PC-9 (cell line): ENCODE measurements around the gene MANEAL. TPM values are rescaled to one million over a fixed set of nuclear protein-coding genes. Genes with fewer than 3 reads are reported as not detected.

Experiments used
- BruUV-seq: library from RNA; stranded (reverse); fragments of 400-500 nt; replicated peaks from 2 replicates; lab custom pipeline; 2021; lab: Mats Ljungman, UMichigan
- CTCF ChIA-PET: fragments of 300-600 bp; sonication (Branson Sonifier 250); formaldehyde crosslinking; loops from one replicate; lab custom pipeline; 2022; ENCODE audit warnings: antibody characterized with exemption; lab: Charles Lee
- POLR2A ChIA-PET: fragments of 300-600 bp; sonication (Branson Sonifier 250); formaldehyde crosslinking; loops from one replicate; lab custom pipeline; 2022; ENCODE audit warnings: antibody characterized with exemption; ENCODE audit not compliant: unreplicated experiment; lab: Charles Lee
- DNase-seq, 2 experiments: peaks; one replicate each; pipeline versions ENCODE4 v3.0.0 to v3.0.0-alpha.2; 2015 to 2022; ENCODE audit warnings: mixed read lengths in 1 of 2
- H2AFZ ChIP-seq: fragments of 200-600 bp; sonication (generic); 2 replicates; pipeline ENCODE4 v1.8.1; 2017; ENCODE audit warnings: antibody characterized with exemption
- H3F3A ChIP-seq: fragments of 200-600 bp; sonication (generic); 2 replicates; pipeline ENCODE4 v1.8.1; 2017; ENCODE audit warnings: antibody characterized with exemption, mild to moderate bottlenecking, low read depth; ENCODE audit not compliant: insufficient read depth
- H3K27ac ChIP-seq: fragments of 200-600 bp; sonication (generic); 2 replicates; pipeline ENCODE4 v1.6.1; 2016; ENCODE audit warnings: mixed run types
- H3K27me3 ChIP-seq: fragments of 200-600 bp; sonication (generic); 2 replicates; pipeline ENCODE4 v1.6.1; 2016; ENCODE audit warnings: low read depth, mixed run types; ENCODE audit not compliant: insufficient read depth
- H3K36me3 ChIP-seq: fragments of 200-600 bp; sonication (generic); 2 replicates; pipeline ENCODE4 v1.6.1; 2016; ENCODE audit warnings: low read depth, mixed run types
- H3K4me1 ChIP-seq: fragments of 200-600 bp; sonication (generic); replicated peaks from 2 replicates; pipeline ENCODE4 v1.6.1; 2016; ENCODE audit warnings: mixed run types; ENCODE audit not compliant: insufficient read depth
- H3K4me2 ChIP-seq: fragments of 200-600 bp; sonication (generic); 2 replicates; pipeline ENCODE4 v1.6.1; 2017; ENCODE audit warnings: mixed run types
- H3K4me3 ChIP-seq: fragments of 200-600 bp; sonication (generic); 2 replicates; pipeline ENCODE4 v1.6.1; 2016; ENCODE audit warnings: mixed run types
- H3K79me2 ChIP-seq: fragments of 200-600 bp; sonication (generic); 2 replicates; pipeline ENCODE4 v1.6.1; 2017; ENCODE audit warnings: low read depth, mixed run types
- H3K9me2 ChIP-seq: fragments of 200-600 bp; sonication (generic); 2 replicates; pipeline ENCODE4 v1.8.1; 2017; ENCODE audit warnings: mild to moderate bottlenecking; ENCODE audit not compliant: insufficient read depth
- H3K9me3 ChIP-seq: fragments of 200-600 bp; sonication (generic); 2 replicates; pipeline ENCODE4 v1.8.1; 2016; ENCODE audit warnings: low read depth; ENCODE audit not compliant: insufficient read depth
- H4K20me1 ChIP-seq: fragments of 200-600 bp; sonication (generic); 2 replicates; pipeline ENCODE4 v1.8.1; 2017; ENCODE audit not compliant: insufficient read depth
- CTCF ChIP-seq: fragments of 200-600 bp; sonication (generic); conservative IDR thresholded peaks from 2 replicates; pipeline ENCODE4 v1.6.1; 2017; ENCODE audit warnings: mixed run types, antibody characterized with exemption, mild to moderate bottlenecking, moderate library complexity
- EZH2 ChIP-seq: fragments of 200-600 bp; sonication (generic); IDR thresholded peaks from 2 replicates; pipeline ENCODE4 v1.8.0; 2017; ENCODE audit warnings: antibody characterized with exemption, low read depth
- intact Hi-C: fragments of 100-400 bp; cut with micrococcal nuclease; formaldehyde crosslinking; loops from one replicate; pipeline ENCODE4 v1.10.0; 2022; ENCODE audit not compliant: unreplicated experiment
- total RNA-seq: library from RNA; stranded (reverse); gene quantifications from 2 replicates; pipeline ENCODE4 v1.2.3, GENCODE V29; 2021

MANEAL gene
- total RNA-seq, 1 experiment from 2014 or later: 11.3 TPM

GRCh38 chr1:37752213-37752582, 41.4 kb upstream of the MANEAL start:
- no peaks in the 10 kb centered on the region for H3K4me1 ChIP-seq
- H3F3A ChIP-seq: peaks cover 6% of the 10 kb centered on the region; the same call in 1 of the 2 replicates
- no peak for DNase-seq
- no peak overlapping the region for H3K27ac ChIP-seq
- CTCF ChIA-PET: no interaction called here
- intact Hi-C loops: loop anchor here (10.0 kb wide), 1 partner anchor 57 kb away; the partner anchor contains the start of gene CDCA8
- 0 out of 2 replicates have a peak, but pooled peaks cover under 1% of the 10 kb centered on the region for H3K9me3 ChIP-seq
- H3K4me2 ChIP-seq: peak overlapping the region; percentile 81
- no peaks in the 10 kb centered on the region for H3K9me2 ChIP-seq
- BruUV-seq: TSS peak; percentile 61
- H2AFZ ChIP-seq: peak overlapping the region; percentile 66
- peaks cover under 1% of the 10 kb centered on the region; the same call in 1 of the 2 replicates for H3K36me3 ChIP-seq
- no peaks in the 10 kb centered on the region for H3K27me3 ChIP-seq
- TF ChIP-seq CTCF (no peak), EZH2 (no peak)
- POLR2A ChIA-PET: no interaction called here
- no peaks in the 10 kb centered on the region for H3K79me2 ChIP-seq
- peak overlapping the region; percentile 55 for H3K4me3 ChIP-seq
- H4K20me1 ChIP-seq: no peaks in the 10 kb centered on the region

- no peaks in the 10 kb centered on the region for H3K9me2 ChIP-seq
- TF ChIP-seq EZH2 (no peak), CTCF (no peak)
- H4K20me1 ChIP-seq: no peaks in the 10 kb centered on the region
- no peaks in the 10 kb centered on the region for H3K9me3 ChIP-seq
- H3K4me1 ChIP-seq: no peaks in the 10 kb centered on the region
- ChIA-PET CTCF (no interaction called here), POLR2A (no interaction called here)
- H3F3A ChIP-seq: peaks cover 6% of the 10 kb centered on the region; the same call in 1 of the 2 replicates
- H3K4me2 ChIP-seq: peak overlapping the region; percentile 81
- peak; percentile 49 to 70 for DNase-seq
- peak overlapping the region; percentile 66 for H2AFZ ChIP-seq
- H3K27me3 ChIP-seq: peaks cover 6% of the 10 kb centered on the region
- H3K36me3 ChIP-seq: no peaks in the 10 kb centered on the region
- no TSS peak for BruUV-seq
- H3K27ac ChIP-seq: no peak overlapping the region
- H3K79me2 ChIP-seq: no peaks in the 10 kb centered on the region
- intact Hi-C loops: loop anchor here (10.0 kb wide), 1 partner anchor 58 kb away; the partner anchor contains the start of gene CDCA8
- peak overlapping the region; percentile 55 for H3K4me3 ChIP-seq
These were observed 40.8 kb upstream of the MANEAL start for GRCh38 chr1:37752583-37753471.

GRCh38 chr1:37753473-37754321, 40.0 kb upstream of the MANEAL start:
- Histone ChIP-seq H4K20me1 (no peaks in the 10 kb centered on the region), H3F3A (peaks cover 6% of the 10 kb centered on the region; the same call in 1 of the 2 replicates), H3K4me3 (peak overlapping the region; percentile 55; the same call in 1 of the 2 replicates), H2AFZ (no peak overlapping the region), H3K79me2 (no peaks in the 10 kb centered on the region), H3K36me3 (no peaks in the 10 kb centered on the region), H3K4me2 (peak overlapping the region; percentile 81), H3K9me2 (no peaks in the 10 kb centered on the region), H3K27ac (no peak overlapping the region), H3K27me3 (peaks cover 14% of the 10 kb centered on the region), H3K9me3 (no peaks in the 10 kb centered on the region), H3K4me1 (no peaks in the 10 kb centered on the region)
- DNase-seq: no peak
- ChIA-PET POLR2A (no interaction called here), CTCF (no interaction called here)
- TF ChIP-seq CTCF: no peak
- no peak for TF ChIP-seq EZH2
- intact Hi-C loops: loop anchor here (10.0 kb wide), 1 partner anchor 59 kb away; the partner anchor contains the start of gene CDCA8
- BruUV-seq: no TSS peak
